IMR-90 (cell line): ENCODE measurements around the gene ITPKA. TPM values are rescaled to one million over a fixed set of nuclear protein-coding genes. Genes with fewer than 3 reads are reported as not detected.

Experiments
- ATAC-seq: fragments of 200-7000 bp; cut with Tn5 transposase; 2 replicates; pipeline ENCODE4 v1.9.1; 2020; ENCODE audit warnings: low read depth, mild to moderate bottlenecking, moderate library complexity
- Bru-seq: library from RNA; stranded (reverse); fragments of 400-500 nt; gene quantifications from one replicate; lab custom pipeline; 2021; lab: Mats Ljungman, UMichigan
- BruChase-seq, 2 experiments: library from RNA; stranded (reverse); fragments of 400-500 nt; gene quantifications; one replicate each; lab custom pipeline; 2021; lab: Mats Ljungman, UMichigan
- BruUV-seq: library from RNA; stranded (reverse); fragments of 400-500 nt; replicated peaks from 2 replicates; lab custom pipeline; 2021; lab: Mats Ljungman, UMichigan
- CTCF ChIA-PET: fragments of 300-600 bp; formaldehyde crosslinking; extraction: SDS; loops from one replicate; lab custom pipeline; 2021; ENCODE audit warnings: antibody characterized with exemption; lab: Yijun Ruan, JAX
- POLR2A ChIA-PET: fragments of 300-600 bp; sonication (Branson Sonifier 250); formaldehyde crosslinking; loops from one replicate; lab custom pipeline; 2022; ENCODE audit warnings: antibody characterized with exemption; ENCODE audit not compliant: unreplicated experiment; lab: Charles Lee
- DNase-seq: peaks from one replicate; pipeline ENCODE4 v3.0.0; 2013
- H2AFZ ChIP-seq: replicated peaks from 2 replicates; pipeline ENCODE3; 2013; ENCODE audit warnings: low read length, mild to moderate bottlenecking; ENCODE audit not compliant: poor library complexity
- H2AK5ac ChIP-seq: 2 replicates; pipeline ENCODE4 v1.6.1; 2013; ENCODE audit warnings: low read depth, low read length, inconsistent platforms
- H2AK9ac ChIP-seq: replicated peaks from 2 replicates; pipeline ENCODE3; 2013; ENCODE audit warnings: mild to moderate bottlenecking, low read depth, low read length, moderate library complexity; ENCODE audit not compliant: poor library complexity
- H2BK120ac ChIP-seq: 2 replicates; pipeline ENCODE4 v1.6.1; 2013; ENCODE audit warnings: low read depth, low read length, inconsistent platforms
- H2BK15ac ChIP-seq: 3 replicates; pipeline ENCODE4 v1.6.1; 2013; ENCODE audit warnings: low read depth, low read length, inconsistent platforms
- H2BK20ac ChIP-seq: 2 replicates; pipeline ENCODE4 v1.6.1; 2013; ENCODE audit warnings: low read depth, mild to moderate bottlenecking, inconsistent platforms, low read length, moderate library complexity
- H2BK5ac ChIP-seq: 2 replicates; pipeline ENCODE4 v1.6.1; 2013; ENCODE audit warnings: mild to moderate bottlenecking, low read depth, low read length, inconsistent platforms; ENCODE audit not compliant: poor library complexity, severe bottlenecking
- H3K14ac ChIP-seq: replicated peaks from 2 replicates; pipeline ENCODE4 v1.6.1; 2013; ENCODE audit warnings: low read depth, low read length, inconsistent platforms
- H3K18ac ChIP-seq: 2 replicates; pipeline ENCODE4 v1.6.1; 2013; ENCODE audit warnings: low read depth, low read length, control low read depth
- H3K23ac ChIP-seq: 2 replicates; pipeline ENCODE4 v1.6.1; 2013; ENCODE audit warnings: low read depth, low read length, inconsistent platforms
- H3K27ac ChIP-seq: 2 replicates; pipeline ENCODE4 v1.5.1; 2013; ENCODE audit warnings: mild to moderate bottlenecking, control low read depth, low read length; ENCODE audit not compliant: insufficient read depth
- H3K27me3 ChIP-seq: 2 replicates; pipeline ENCODE4 v1.6.1; 2013; ENCODE audit warnings: low read length; ENCODE audit not compliant: control insufficient read depth, insufficient read depth
- H3K36me3 ChIP-seq: 2 replicates; pipeline ENCODE4 v1.6.1; 2013; ENCODE audit warnings: low read length, mixed read lengths; ENCODE audit not compliant: control insufficient read depth, insufficient read depth
- H3K4ac ChIP-seq: 2 replicates; pipeline ENCODE4 v1.6.1; 2013; ENCODE audit warnings: low read depth, low read length, inconsistent platforms
- H3K4me1 ChIP-seq: 2 replicates; pipeline ENCODE4 v1.6.1; 2013; ENCODE audit warnings: low read length, mixed read lengths; ENCODE audit not compliant: control insufficient read depth, insufficient read depth
- H3K4me2 ChIP-seq: 2 replicates; pipeline ENCODE4 v1.6.1; 2013; ENCODE audit warnings: low read depth, mild to moderate bottlenecking, control low read depth, low read length, moderate library complexity
- H3K4me3 ChIP-seq: 2 replicates; pipeline ENCODE4 v1.5.1; 2013; ENCODE audit warnings: low read depth, mild to moderate bottlenecking, control low read depth, low read length, moderate library complexity; ENCODE audit not compliant: insufficient read depth
- H3K56ac ChIP-seq: 2 replicates; pipeline ENCODE4 v1.6.1; 2013; ENCODE audit warnings: low read length, inconsistent platforms; ENCODE audit not compliant: insufficient read depth; ENCODE audit errors: extremely low read depth
- H3K79me1 ChIP-seq, 2 experiments: 2 replicates each; pipeline ENCODE4 v1.6.1; 2013; ENCODE audit warnings: low read length in 2 of 2, inconsistent platforms in 1 of 2, low read depth in 1 of 2
- H3K9ac ChIP-seq: 2 replicates; pipeline ENCODE4 v1.6.1; 2013; ENCODE audit warnings: low read depth, low read length, control low read depth
- H3K9me1 ChIP-seq: 2 replicates; pipeline ENCODE4 v1.6.1; 2013; ENCODE audit warnings: low read length, inconsistent platforms; ENCODE audit not compliant: insufficient read depth
- H3K9me3 ChIP-seq: 2 replicates; pipeline ENCODE4 v1.6.1; 2013; ENCODE audit warnings: low read length; ENCODE audit not compliant: control insufficient read depth, insufficient read depth
- H4K20me1 ChIP-seq: 2 replicates; pipeline ENCODE4 v1.6.1; 2013; ENCODE audit warnings: low read length, inconsistent platforms; ENCODE audit not compliant: insufficient read depth
- H4K5ac ChIP-seq: 2 replicates; pipeline ENCODE4 v1.6.1; 2013; ENCODE audit warnings: mild to moderate bottlenecking, low read depth, low read length, control low read depth
- H4K8ac ChIP-seq, 2 experiments: 2 replicates each; pipeline ENCODE4 v1.6.1; 2013; ENCODE audit warnings: low read depth in 2 of 2, low read length in 2 of 2, control low read depth in 1 of 2, inconsistent platforms in 1 of 2
- H4K91ac ChIP-seq: 2 replicates; pipeline ENCODE4 v1.6.1; 2013; ENCODE audit warnings: low read depth, low read length, inconsistent platforms; ENCODE audit not compliant: insufficient read depth
- MAZ ChIP-seq: IDR thresholded peaks from 2 replicates; pipeline ENCODE4 v1.6.1; 2012; ENCODE audit warnings: low read depth, mild to moderate bottlenecking, low read length, improper control_type of control experiment, moderate library complexity, borderline replicate concordance
- POLR2A ChIP-seq: IDR thresholded peaks from 2 replicates; pipeline ENCODE4 v1.6.1; 2012; ENCODE audit warnings: mild to moderate bottlenecking, low read depth, low read length
- WGBS, 2 experiments: methylation state at CpG; one replicate each; pipeline versions ENCODE4 v1.1.5 to v1.1.7; 2013; ENCODE audit warnings: missing lambda C conversion rate in 2 of 2; ENCODE audit not compliant: insufficient read length in 1 of 2; ENCODE audit errors: extremely low coverage in 2 of 2; 5-methylcytosine and 5-hydroxymethylcytosine counted together
- dilution Hi-C: fragments of 300-500 bp; cut with HindIII; formaldehyde crosslinking; loops from one replicate; pipeline ENCODE4 v1.14.3; 2018; ENCODE audit warnings: low sequenced_read_pairs; ENCODE audit not compliant: unreplicated experiment
- in situ Hi-C: fragments of 300-500 bp; cut with MboI; formaldehyde crosslinking; loops from 3 replicates; pipeline ENCODE4 v1.14.3; 2019; ENCODE audit warnings: low sequenced_read_pairs, inconsistent platforms, mixed read lengths
- intact Hi-C: fragments of 100-400 bp; cut with micrococcal nuclease; formaldehyde crosslinking; loops from 2 replicates; pipeline ENCODE4 v1.10.0; 2022
- long read RNA-seq: library from polyadenylated mRNA; unstranded; transcript quantifications from one replicate; pipeline ENCODE4 v2.0.0, GENCODE V29; 2021; ENCODE audit not compliant: unreplicated experiment
- polyA plus RNA-seq, 3 experiments: library from polyadenylated mRNA; depleted of rRNA; stranded (reverse); fragments of >200 nt; gene quantifications; 2 replicates each; pipeline ENCODE4 v1.2.3, GENCODE V29; 2012; ENCODE audit warnings: low replicate concordance in 1 of 3
- total RNA-seq: library from RNA; depleted of rRNA; stranded (reverse); fragments of >200 nt; gene quantifications from 2 replicates; pipeline ENCODE4 v1.2.3, GENCODE V29; 2012; rRNA removed

Gene ITPKA
- 1.1 and 1.4 TPM in 2 replicates for total RNA-seq
- polyA plus RNA-seq (2012; rRNA removed), result 1.8 and 2.2 TPM in 2 replicates
- 3.0 and 3.1 TPM in 2 replicates for polyA plus RNA-seq (2012; cell fraction: cytosol; rRNA removed)
- polyA plus RNA-seq (2012; cell fraction: nucleus; rRNA removed; ENCODE audit: low replicate concordance), result 3.0 and 7.3 TPM in 2 replicates
- Bru-seq, nascent RNA, result percentile 32 among the genes with signal in this experiment
- percentile 28 among the genes with signal in this experiment for BruChase-seq, experiment 1, labeled RNA remaining after a 6-hour chase
- BruChase-seq, experiment 2, labeled RNA remaining after a 2-hour chase, result percentile 25 among the genes with signal in this experiment
- long read RNA-seq, transcript ITPKA-201 (7 exons, 1,824 nt), result major isoform, 8 of 12 reads
- long read RNA-seq, partial matches to known transcripts, result 3 of 12 reads
- long read RNA-seq, other reads (novel, unspliced or antisense), result 1 of 12 reads

- Histone ChIP-seq H2AK5ac (peak within 1 kb of the TSS; percentile 98), H3K27me3 (peaks cover 9% of the 10 kb centered on the region), H3K4me1 (peaks cover 19% of the 10 kb centered on the region), H3K14ac (peak within 1 kb of the TSS; percentile 91), H3K9me3 (no peaks in the 10 kb centered on the region), H4K20me1 (no peaks in the 10 kb centered on the region), H2BK20ac (peak within 1 kb of the TSS; percentile 80; the same call in 1 of the 2 replicates), H3K4ac (peak within 1 kb of the TSS; percentile 73), H4K91ac (peak within 1 kb of the TSS; percentile 86), H3K9me1 (peaks cover 29% of the 10 kb centered on the region), H3K9ac (peak within 1 kb of the TSS; percentile 77), H2BK5ac (peak within 1 kb of the TSS; percentile 77), H2BK120ac (peak within 1 kb of the TSS; percentile 90), H3K4me3 (peak within 1 kb of the TSS; percentile 51), H4K5ac (peak within 1 kb of the TSS; percentile 71), H3K18ac (peak within 1 kb of the TSS; percentile 70), H3K56ac (peak within 1 kb of the TSS; percentile 72), H2BK15ac (peak within 1 kb of the TSS; percentile 66), H3K36me3 (no peaks in the 10 kb centered on the region), H2AFZ (peak within 1 kb of the TSS; percentile 95), H3K23ac (peak within 1 kb of the TSS; percentile 94; the same call in 1 of the 2 replicates), H3K27ac (peak within 1 kb of the TSS; percentile 76), H4K8ac (peak within 1 kb of the TSS; percentile 77 to 87), H3K79me1 (peaks cover 0 to 9% of the 10 kb centered on the region in 2 experiments; a peak in 2 of 4 replicates), H2AK9ac (peak within 1 kb of the TSS; percentile 93), H3K4me2 (peak within 1 kb of the TSS; percentile 90)
- intact Hi-C loops, result no loop called here
- peak; percentile 78 for DNase-seq
- ChIA-PET POLR2A (no interaction called here), CTCF (no interaction called here)
- 0% methylated on average over 6 of the region's 60 CpGs; no CpG with 5 or more reads in 1 of the 2 experiments for WGBS, 2 experiments
- BruUV-seq, result no TSS peak
- in situ Hi-C loops, result no loop called here
- dilution Hi-C loops, result no loop called here
- peak; percentile 79 for ATAC-seq
- TF ChIP-seq MAZ, result peak; percentile 74
- no peak for TF ChIP-seq POLR2A
Observed at GRCh38 chr15:41493205-41493901, at the start of gene ITPKA. ITPKA (plus strand) TSS chr15:41493874; CDS start chr15:41493928, 54 bp downstream.
